LoVo (cell line): ENCODE data around the gene BTBD9.

Experiments
- DNase-seq: peaks from one replicate; pipeline ENCODE4 v3.0.0-alpha.2; 2016; ENCODE audit warnings: low spot score

BTBD9 gene

GRCh38 chr6:38193481-38194281 is 446.0 kb downstream of the BTBD9 start:
- DNase-seq: no peak

GRCh38 chr6:38193051-38193450 is 446.7 kb downstream of the BTBD9 start:
- DNase-seq: no peak

GRCh38 chr6:38192487-38192886 is 447.2 kb downstream of the BTBD9 start:
- DNase-seq: no peak

- DNase-seq: no peak
Measured at GRCh38 chr6:38192011-38192410, 447.7 kb downstream of the BTBD9 start.

GRCh38 chr6:38191418-38191817 is 448.3 kb downstream of the BTBD9 start:
- no peak for DNase-seq

GRCh38 chr6:38188677-38189335 is 450.9 kb downstream of the BTBD9 start:
- no peak for DNase-seq

- DNase-seq: no peak
Measured at GRCh38 chr6:38187811-38188590, 451.7 kb downstream of the BTBD9 start.

- no peak for DNase-seq
Measured at GRCh38 chr6:38187325-38187724, 452.4 kb downstream of the BTBD9 start.

- no peak for DNase-seq
Measured at GRCh38 chr6:38185752-38186151, 454.0 kb downstream of the BTBD9 start.

GRCh38 chr6:38185244-38185643 is 454.5 kb downstream of the BTBD9 start:
- no peak for DNase-seq

- no peak for DNase-seq
Measured at GRCh38 chr6:38184585-38185080, 455.1 kb downstream of the BTBD9 start.

GRCh38 chr6:38183856-38184584 is 455.7 kb downstream of the BTBD9 start:
- no peak for DNase-seq

- DNase-seq: no peak
Measured at GRCh38 chr6:38182426-38182825, 457.3 kb downstream of the BTBD9 start.

- DNase-seq: no peak
Measured at GRCh38 chr6:38180586-38180985, 459.1 kb downstream of the BTBD9 start.

- DNase-seq: no peak
Measured at GRCh38 chr6:38179794-38180430, 459.8 kb downstream of the BTBD9 start.

GRCh38 chr6:38179300-38179699 is 460.4 kb downstream of the BTBD9 start:
- DNase-seq: no peak

GRCh38 chr6:38178584-38178886 is 461.2 kb downstream of the BTBD9 start:
- no peak for DNase-seq

GRCh38 chr6:38177882-38178583 is 461.7 kb downstream of the BTBD9 start:
- no peak for DNase-seq

GRCh38 chr6:38176797-38177751 is 462.7 kb downstream of the BTBD9 start:
- DNase-seq: no peak

GRCh38 chr6:38175786-38176185 is 463.9 kb downstream of the BTBD9 start:
- no peak for DNase-seq
